ENCODE results near the gene TENT4A.

TENT4A gene

DNA sequence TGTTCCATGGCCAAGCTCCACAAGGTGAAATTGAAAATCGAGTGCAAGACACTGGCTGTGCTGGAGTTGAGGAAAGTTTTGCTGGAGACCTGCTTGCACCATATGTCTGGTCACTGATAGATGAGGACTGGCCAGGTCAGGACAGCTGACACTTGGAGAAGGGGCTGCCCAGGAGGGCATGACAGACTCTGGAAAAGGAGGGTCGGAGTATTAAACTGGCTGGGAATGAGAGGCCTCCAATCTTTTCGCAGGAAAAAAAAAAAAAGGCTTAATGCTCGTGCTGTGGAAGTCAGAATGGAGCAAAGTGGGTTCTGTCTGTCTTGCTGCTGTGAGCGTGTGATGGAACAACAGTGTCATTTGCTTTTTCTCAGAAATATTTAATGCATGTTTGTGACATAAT, 5.5 kb downstream of the TENT4A start:
- no peak for DNase-seq

GRCh38 chr5:6719417-6719816, 6.2 kb downstream of the TENT4A start:
- DNase-seq: no peak

GRCh38 chr5:6719896-6720560, 6.8 kb downstream of the TENT4A start:
- DNase-seq: no peak

DNA sequence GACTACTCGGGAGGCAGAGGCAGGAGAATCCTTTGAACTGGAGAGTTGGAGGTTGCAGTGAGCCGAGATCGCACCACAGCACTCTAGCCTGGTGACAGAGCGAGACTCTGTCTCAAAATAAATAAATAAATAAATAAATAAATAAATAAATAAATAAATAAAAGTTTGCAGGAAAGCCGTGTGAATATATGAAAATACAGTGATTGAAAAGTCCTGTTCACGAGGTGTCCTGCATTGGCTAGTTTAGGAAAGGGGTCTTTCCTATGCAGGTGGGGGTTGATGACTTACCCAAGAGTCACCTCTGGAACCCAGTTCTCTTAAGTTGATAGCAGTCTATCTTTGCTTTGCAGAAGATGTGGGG, 7.3 kb downstream of the TENT4A start:
- no peak for DNase-seq

- no peak for DNase-seq
These were observed 8.2 kb downstream of the TENT4A start for GRCh38 chr5:6721442-6721841.

DNA sequence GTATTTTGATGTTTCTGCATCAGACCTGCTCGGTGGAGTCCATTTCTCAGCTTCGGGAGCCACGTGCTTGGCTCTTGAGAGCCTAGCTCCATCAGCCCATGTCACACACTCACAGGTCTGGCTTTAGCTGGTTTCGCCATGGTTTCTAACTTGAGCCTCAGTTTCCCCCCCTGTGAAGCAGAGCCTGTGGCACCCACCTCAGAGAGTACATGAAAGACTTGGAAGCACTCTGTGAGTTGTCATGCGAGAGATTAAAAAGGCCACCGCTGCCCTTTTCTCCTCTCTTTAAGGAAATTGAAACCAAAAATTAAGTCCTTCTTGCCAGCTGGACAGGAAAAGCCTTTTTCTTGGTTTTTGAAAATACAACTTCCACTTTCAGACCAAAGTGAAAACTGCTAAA, 8.8 kb downstream of the TENT4A start:
- no peak for DNase-seq

- DNase-seq: no peak
These were observed 10.0 kb downstream of the TENT4A start for GRCh38 chr5:6723122-6723815.

DNA sequence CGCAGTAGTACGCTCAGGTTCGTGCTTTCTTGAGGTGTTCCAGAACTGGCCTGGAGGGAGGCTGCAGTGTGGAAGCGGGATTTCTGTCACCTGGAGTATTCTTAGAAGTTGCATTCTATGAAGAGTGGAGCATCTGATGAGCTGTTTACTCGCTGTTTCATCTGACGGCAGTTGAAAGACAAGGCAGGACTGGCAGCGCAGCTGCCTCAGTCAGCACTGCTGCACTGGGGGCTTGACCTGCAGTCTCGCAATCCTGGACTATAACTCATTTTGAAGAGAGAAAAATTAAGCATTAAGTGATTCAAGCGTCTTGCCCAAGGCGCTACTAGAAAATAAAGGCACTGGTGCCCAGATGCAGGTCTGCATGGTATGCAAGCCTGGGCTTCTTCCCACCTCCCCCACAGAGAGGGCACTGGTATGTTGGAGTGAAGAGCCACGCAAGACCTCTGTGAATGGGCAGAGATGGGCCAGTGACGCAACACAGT, 10.6 kb downstream of the TENT4A start:
- no peak for DNase-seq

DNA sequence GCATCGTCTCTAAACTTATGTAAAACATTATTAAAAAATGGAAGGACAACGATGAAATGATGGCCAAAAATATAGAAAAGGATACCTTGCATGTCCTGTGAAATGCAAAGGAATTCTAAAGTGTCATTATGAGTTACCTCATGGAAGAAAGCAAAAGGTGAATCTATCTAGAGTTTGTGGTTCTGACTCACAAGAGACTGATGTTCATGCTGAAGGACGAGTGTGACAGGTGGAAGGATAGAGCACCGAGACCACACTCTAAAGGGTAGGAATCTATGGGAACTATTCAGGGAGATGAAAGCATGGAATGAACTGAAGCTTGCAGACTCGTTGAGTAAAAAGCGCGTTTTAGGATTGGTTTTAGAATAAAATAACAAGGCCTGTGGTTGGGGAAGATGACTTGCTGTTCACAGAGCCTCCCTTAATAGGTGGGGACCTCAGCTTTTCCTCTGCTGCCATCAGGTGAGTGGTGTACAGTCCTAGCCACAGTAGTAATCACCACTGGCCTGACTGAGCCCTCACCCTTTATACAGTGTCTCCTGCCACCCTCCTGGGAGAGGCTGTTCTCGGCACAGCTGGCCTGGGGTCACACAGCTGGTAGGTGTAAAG, 11.2 kb downstream of the TENT4A start:
- no peak for DNase-seq

GRCh38 chr5:6725421-6725820, 12.2 kb downstream of the TENT4A start:
- no peak for DNase-seq

- no peak for DNase-seq
These were observed 12.8 kb downstream of the TENT4A start for GRCh38 chr5:6726006-6726405.

- no peak for DNase-seq
These were observed 14.0 kb downstream of the TENT4A start for GRCh38 chr5:6727231-6727630.

DNA sequence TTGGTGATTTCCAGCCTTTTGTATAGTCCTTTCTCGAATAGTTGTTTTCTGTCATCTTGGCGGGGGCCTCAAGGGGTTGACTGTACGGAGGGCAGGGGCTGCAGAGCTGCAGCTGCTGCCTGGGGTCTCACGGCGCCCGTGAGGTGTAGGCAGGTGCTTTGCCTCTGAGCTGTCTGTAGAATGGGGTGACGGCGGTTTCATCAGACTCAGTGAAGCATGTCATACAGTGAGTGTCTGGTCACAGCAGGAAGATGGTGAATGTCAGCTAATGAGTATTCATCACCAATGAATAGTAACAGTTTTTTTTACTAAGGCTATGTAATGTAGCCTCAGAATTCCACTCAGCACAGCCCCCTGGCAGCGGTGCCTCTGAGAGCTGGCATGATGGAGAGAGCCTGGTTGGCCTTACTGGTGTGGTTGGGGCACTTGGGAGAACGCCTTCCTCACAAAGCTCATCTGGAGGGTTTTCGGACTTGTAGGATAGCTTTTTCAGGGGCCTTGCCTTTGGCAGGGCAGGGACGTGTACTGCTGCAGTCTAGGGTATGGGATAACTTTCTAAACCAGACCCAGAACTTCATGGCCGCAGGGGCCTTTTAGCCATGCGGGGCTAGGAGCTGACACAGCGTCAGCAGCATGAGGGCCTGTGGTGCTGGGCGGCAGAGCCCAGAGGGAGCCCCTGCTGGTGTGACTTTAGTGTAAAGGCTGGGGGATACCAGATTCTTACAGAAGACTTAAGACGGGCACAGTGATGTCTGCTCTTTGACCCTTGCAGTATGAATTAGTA, 15.0 kb downstream of the TENT4A start:
- no peak for DNase-seq

DNA sequence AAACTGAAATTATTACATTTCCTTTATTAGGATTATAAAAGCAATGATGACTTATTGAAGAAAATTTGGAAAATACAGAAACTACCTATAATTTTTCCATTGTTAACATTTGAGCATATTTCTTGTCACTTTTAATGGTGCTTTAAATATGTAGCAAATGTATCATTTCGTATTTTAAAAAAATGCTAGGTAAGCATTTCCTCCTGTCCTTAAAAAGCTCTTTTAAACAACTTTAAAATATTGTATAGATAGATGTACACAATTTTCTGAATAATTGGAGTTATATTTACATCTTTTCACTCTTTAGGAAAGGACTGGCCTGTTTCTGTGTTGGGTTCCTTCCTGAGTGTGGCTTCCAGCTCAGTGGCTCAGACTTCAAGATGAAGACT, 15.6 kb downstream of the TENT4A start:
- no peak for DNase-seq

DNA sequence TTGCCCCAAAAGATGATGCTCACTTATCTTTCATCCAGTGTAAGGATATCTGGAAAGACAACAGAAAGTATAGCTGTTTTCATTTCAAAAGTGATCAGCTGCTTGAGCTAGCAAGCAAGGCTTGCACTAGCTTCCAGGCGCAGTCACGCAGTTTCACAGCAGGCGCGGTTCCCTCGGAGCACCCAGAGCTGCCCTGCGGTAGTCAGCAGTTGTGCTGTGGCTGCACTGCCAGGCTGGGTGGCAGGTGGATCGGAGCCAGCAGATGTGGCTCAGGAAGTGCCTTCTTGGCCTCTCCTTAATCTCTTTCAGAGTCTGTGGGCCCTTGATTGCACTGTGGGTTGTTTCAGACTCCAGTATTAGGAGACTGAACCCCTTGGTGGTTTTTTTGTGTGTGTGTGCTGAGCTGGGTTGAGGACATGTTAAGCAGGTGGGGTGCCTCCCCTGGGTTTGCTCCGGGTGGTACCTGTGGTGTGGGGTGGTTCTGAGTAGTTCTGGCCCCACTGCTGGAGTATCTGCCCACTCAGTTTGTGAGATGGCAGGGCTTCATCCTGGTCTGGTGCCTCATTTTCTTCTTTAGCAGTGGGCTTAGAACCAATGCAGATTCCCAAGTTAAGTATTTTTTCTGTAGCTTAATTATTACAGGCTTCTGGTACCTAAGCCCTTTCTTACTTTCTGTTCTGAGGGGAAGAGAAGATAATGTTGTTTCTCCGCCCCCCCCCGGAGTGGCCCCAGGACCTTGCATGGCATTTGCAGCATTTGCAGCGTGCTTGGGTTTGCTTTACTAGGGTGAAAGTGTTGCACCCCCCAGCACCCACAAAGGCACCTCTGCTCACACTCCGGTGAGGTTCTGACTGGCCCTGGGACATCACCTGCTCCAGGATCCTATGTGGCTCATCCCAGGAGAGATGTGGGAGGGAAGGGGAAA, 16.4 kb downstream of the TENT4A start:
- no peak for DNase-seq

GRCh38 chr5:6730407-6730806, 17.2 kb downstream of the TENT4A start:
- DNase-seq: no peak

GRCh38 chr5:6730807-6731206, 17.6 kb downstream of the TENT4A start:
- DNase-seq: no peak

GRCh38 chr5:6731465-6732237, 18.4 kb downstream of the TENT4A start:
- DNase-seq: no peak

- DNase-seq: no peak
These were observed 19.6 kb downstream of the TENT4A start for GRCh38 chr5:6732634-6733410.

GRCh38 chr5:6733411-6734242, 20.4 kb downstream of the TENT4A start:
- DNase-seq: no peak

All from NCI-H146 (cell line).